Measurements from ENCODE around the gene LTB. TPM values are rescaled to one million over a fixed set of nuclear protein-coding genes. Genes with fewer than 3 reads are reported as not detected.
A peak's percentile ranks its signal among the peaks of the same experiment; 100 is the strongest.

The LTB gene
- total RNA-seq, 1 donor from 2014 or later: 7.0 TPM

GRCh38 chr6:31576897-31577578 lies 5.2 kb downstream of the LTB start:
- DNase-seq (ENCODE audit: low read depth): no peak

- no peak for DNase-seq (ENCODE audit: low read depth)
Measured at GRCh38 chr6:31575952-31576685, 6.1 kb downstream of the LTB start.

DNA sequence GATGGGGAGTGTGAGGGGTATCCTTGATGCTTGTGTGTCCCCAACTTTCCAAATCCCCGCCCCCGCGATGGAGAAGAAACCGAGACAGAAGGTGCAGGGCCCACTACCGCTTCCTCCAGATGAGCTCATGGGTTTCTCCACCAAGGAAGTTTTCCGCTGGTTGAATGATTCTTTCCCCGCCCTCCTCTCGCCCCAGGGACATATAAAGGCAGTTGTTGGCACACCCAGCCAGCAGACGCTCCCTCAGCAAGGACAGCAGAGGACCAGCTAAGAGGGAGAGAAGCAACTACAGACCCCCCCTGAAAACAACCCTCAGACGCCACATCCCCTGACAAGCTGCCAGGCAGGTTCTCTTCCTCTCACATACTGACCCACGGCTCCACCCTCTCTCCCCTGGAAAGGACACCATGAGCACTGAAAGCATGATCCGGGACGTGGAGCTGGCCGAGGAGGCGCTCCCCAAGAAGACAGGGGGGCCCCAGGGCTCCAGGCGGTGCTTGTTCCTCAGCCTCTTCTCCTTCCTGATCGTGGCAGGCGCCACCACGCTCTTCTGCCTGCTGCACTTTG lies 6.8 kb downstream of the LTB start, which contains the start of gene TNF:
Gene TNF (plus strand): TSS at position 231 of the 567 bp plus-strand sequence. CDS start 177 bp downstream, at position 408.
- DNase-seq (ENCODE audit: low read depth): peak; percentile 28

GRCh38 chr6:31574106-31575061 lies 7.8 kb downstream of the LTB start:
- DNase-seq (ENCODE audit: low read depth): no peak

DNA sequence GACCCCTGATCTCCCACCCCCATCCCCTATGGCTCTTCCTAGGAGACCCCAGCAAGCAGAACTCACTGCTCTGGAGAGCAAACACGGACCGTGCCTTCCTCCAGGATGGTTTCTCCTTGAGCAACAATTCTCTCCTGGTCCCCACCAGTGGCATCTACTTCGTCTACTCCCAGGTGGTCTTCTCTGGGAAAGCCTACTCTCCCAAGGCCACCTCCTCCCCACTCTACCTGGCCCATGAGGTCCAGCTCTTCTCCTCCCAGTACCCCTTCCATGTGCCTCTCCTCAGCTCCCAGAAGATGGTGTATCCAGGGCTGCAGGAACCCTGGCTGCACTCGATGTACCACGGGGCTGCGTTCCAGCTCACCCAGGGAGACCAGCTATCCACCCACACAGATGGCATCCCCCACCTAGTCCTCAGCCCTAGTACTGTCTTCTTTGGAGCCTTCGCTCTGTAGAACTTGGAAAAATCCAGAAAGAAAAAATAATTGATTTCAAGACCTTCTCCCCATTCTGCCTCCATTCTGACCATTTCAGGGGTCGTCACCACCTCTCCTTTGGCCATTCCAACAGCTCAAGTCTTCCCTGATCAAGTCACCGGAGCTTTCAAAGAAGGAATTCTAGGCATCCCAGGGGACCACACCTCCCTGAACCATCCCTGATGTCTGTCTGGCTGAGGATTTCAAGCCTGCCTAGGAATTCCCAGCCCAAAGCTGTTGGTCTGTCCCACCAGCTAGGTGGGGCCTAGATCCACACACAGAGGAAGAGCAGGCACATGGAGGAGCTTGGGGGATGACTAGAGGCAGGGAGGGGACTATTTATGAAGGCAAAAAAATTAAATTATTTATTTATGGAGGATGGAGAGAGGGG lies 8.8 kb downstream of the LTB start:
- no peak for DNase-seq (ENCODE audit: low read depth)

GRCh38 chr6:31572041-31572911 lies 9.9 kb downstream of the LTB start, which contains the start of gene LTA:
Gene LTA, plus strand, starts transcription at chr6:31572289. Its CDS starts 454 bp downstream, at chr6:31572743.
- no peak for DNase-seq (ENCODE audit: low read depth)

GRCh38 chr6:31569861-31570536 lies 12.2 kb downstream of the LTB start:
- DNase-seq (ENCODE audit: low read depth): no peak

DNA sequence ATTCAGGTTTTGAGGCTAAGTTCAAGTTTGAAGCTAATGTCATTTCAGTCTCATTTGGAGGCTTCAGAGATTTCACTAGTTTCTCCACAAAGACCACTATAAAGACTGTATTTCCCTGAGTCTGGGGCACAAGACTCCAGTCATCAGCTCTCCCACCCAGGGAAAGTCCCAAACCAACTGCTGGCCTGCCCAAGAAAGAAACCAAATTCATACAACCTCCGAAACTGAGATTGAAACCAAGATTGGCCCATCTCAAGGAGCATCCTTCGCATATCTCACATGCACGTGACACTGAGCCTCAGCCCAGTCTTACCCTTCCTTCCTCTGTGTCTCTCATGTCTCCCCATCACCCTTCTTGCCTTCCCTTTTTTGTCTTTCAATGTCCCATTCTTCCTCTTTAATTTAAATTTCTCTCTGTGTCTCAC lies 13.7 kb downstream of the LTB start:
- no peak for DNase-seq (ENCODE audit: low read depth)

DNA sequence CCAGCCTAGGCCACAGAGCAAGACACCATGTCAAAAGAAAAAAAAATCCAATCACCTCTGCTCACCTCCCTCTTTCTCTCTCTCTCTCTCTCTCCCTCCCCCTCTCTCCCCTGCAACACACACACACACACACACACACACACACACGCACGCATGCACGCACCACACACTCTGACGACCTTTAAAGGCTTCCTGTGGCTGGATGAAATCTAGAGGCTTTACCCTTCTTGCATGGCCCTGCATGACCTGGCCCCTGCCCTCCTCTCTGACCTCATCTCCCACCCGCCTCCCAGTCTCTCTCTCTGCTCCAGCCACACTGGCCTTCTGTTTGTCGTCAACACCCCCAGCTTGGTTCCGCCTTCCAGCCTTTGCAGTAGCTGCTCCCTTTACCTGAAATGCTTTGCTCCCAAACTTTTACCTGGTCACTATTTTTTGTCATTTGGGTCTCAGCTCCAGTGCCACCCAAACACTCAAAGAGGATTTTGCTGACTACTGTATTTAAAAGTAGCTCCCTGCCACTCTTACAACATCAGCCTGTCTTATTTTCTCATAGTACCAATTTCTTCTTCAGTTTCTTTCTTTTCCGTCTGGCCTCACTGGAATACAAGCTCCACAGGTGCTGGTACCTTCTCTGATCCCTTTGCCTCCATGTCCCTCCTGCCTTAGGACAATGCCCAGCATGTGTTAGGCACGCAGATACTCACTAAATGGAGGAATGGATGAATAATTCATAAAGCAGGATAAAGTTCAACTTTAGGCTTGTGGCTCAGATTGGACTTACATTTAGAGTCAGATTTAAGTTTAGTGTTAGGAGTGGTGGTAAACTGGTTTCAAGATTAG lies 14.5 kb downstream of the LTB start:
- no peak for DNase-seq (ENCODE audit: low read depth)

DNA sequence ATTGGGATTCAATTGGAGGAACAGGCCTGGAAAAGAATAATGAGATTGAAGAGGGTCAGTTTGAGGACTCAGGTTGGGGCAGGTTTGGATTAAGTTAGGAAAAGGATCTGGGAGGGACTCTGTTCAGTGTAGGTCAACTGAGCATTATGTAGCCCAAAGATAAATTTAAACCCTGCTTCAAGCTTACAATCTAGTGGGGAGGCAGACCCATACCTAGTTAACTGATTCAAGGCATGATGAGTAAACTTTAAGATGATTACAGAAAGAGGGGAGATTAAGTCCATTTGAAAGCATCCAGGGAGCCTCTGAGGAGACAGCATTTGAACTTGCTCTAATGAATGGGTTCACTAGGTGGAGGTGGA lies 21.5 kb downstream of the LTB start:
- no peak for DNase-seq (ENCODE audit: low read depth)

DNA sequence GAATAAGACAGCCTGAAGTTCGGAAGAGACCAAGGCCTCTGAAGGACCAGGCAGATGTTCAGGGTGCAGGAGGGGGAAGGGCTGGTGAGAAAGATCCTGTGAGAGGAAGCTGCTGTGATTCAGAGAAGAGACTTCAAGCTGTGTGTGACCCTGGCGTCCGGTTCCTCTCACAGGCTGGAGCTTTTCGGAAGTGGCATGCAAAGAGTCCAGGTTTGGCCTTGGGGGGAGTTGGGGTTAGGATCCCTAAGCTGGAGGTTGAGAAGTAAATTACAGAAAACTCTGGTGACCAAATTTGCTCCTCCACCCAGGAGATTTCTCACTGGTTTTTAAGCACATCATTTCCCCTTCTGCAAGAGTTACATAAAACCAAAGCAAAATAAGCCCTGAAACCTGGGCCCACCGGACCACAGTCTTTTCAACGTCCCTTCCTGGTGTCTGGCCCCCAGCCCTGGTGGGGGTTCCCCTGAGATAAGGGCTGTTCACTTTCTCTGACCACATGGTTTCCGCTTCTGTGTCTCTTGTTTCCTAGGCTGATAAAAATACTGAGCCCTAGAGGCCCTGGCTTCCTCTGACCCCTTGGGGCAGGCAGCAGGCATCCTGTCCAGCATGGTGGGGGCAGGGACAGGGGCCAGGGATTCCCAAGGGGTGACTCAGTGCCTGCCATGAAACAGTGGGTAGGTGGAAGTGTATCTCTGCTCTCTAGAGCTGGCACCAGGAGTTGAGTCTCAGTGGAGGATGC lies 22.1 kb downstream of the LTB start:
- DNase-seq (ENCODE audit: low read depth): peak; percentile 80

DNA sequence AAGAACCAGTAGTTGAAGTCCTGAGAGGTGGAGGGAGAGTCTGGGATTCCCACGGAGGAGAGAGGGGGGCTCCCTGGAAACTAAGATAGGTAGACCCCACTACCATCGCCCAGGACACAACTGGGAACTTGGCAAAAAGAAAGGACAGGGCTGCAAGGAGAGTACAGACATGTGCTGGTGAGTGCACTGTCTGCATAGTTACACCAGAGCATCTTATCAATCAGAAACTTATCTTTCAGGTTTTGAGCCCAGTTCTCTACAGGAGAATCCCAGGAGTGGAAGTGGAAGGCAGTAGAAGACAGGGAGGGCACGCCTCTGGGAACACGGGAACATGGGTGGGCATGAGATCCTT lies 22.6 kb downstream of the LTB start:
- DNase-seq (ENCODE audit: low read depth): no peak

DNA sequence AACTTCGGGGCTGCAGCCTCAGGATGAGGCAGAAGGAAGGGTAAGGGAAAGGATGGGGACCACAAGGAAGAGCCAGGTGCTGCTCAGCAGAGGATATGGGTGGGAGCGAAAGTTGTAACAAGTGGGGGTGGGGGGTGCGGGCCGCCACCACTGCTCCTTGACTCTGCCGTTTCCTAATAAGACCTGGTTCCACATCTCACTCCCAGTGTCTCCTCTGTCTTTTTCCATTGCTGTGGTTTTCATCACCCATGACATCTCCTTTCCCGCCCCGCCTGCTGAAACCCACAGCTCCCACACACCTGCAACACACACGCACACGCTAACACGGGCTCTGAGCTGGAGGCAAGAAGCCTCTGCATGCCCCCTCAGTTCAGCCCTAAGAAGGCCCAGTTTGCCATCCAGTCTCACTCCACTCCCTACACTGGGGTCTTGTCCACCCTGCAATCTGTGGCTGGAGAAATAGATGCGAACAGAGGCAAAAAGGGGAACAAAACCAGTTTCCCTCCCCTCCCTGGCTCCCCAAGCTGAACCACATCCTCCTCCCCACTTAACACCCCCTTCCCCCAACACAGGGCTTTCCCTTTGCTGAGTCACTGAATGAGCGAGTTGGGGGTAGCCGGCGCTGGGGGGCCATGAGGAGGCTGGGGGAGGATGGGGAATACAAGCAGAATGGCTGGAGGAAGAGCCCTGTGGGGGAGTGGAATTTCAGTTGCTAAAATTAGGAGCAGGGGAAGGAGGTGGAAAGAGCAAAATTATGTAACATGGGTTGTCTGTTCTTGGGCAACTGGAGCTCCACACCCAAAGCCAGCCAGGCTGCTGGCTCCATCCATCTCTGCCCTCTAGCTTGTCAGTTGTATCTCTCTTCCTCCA lies 23.4 kb downstream of the LTB start:
- DNase-seq (ENCODE audit: low read depth): no peak

GRCh38 chr6:31558318-31558625 lies 24.0 kb downstream of the LTB start:
- DNase-seq (ENCODE audit: low read depth): no peak

- DNase-seq (ENCODE audit: low read depth): no peak
Measured at GRCh38 chr6:31557443-31558317, 24.5 kb downstream of the LTB start.

DNA sequence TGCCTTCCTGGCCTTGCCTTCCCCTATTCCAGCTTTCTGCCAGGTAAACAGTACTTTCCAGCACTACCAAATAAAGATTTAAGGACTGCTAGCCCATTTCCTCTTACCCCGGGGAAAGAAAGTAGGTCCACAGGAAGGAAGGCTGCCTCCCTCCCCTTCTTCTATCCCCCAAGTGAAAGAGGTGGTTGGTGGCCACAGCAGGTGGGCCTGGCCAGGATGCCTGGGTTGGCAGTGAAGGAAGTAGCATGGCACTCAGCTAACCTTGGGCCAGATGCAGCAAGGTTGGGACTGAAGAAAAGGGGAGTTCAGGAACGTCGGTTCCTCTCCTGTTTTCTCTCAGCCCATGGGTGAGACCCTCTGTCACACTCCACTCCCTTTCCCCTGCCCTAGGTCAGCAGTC lies 25.9 kb downstream of the LTB start:
- no peak for DNase-seq (ENCODE audit: low read depth)

All from renal cortical epithelial cell (primary cell).